GM12873 (cell line): ENCODE data around the gene ANG.

Experiments used
- CTCF ChIP-seq: IDR thresholded peaks from 2 replicates; pipeline ENCODE4 v1.5.1; 2012; ENCODE audit warnings: low read depth, mild to moderate bottlenecking, moderate library complexity, low read length, control low read depth; ENCODE audit not compliant: insufficient read depth; ENCODE audit errors: missing control alignments

Gene ANG

GRCh38 chr14:20711685-20712084 is 23.1 kb downstream of the ANG start:
- no peak for TF ChIP-seq CTCF

GRCh38 chr14:20712904-20713303 is 24.3 kb downstream of the ANG start:
- TF ChIP-seq CTCF = no peak

DNA sequence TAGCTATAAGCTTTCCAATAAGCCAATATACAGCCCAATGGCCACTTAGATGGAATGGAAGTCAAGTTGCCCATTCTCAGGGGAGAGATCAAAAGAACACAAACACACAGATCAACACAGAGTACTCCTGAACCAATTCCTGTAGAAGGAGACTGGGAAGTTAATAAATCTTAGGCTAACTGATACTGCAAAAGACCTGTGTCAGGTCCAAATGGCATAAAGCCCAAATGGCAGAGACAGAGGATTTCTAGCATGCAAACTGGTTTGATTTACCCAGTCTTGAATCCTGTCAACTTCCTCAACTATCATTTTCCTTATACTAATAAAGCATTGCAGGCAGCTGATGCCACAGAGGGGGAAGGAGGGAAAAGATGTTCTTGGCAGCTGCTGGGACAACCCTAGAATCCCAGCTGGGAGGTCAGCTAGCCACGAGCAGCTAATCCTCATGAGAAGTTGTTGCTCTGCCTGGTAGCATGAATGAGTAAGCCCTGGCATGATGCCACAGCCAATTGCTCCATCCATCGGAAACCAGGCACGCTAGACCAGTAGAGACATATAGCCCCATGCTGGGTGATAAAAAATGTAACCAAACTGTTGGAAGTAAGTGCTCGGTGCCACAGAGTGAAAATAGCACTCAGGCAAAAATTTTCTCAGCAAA is 26.2 kb downstream of the ANG start:
- TF ChIP-seq CTCF = no peak

GRCh38 chr14:20719777-20720176 is 31.2 kb downstream of the ANG start:
- no peak for TF ChIP-seq CTCF

- TF ChIP-seq CTCF = no peak
Measured at GRCh38 chr14:20720741-20721140, 32.2 kb downstream of the ANG start.

GRCh38 chr14:20722016-20722415 is 33.5 kb downstream of the ANG start:
- no peak for TF ChIP-seq CTCF

GRCh38 chr14:20723488-20723887 is 34.9 kb downstream of the ANG start:
- TF ChIP-seq CTCF = no peak
